ENCODE measurements around the gene SART3. TPM values are rescaled to one million over a fixed set of nuclear protein-coding genes. Genes with fewer than 3 reads are reported as not detected.
"Not testable (repeated sequence)": the region's sequence is repeated elsewhere in the genome, so short reads cannot be mapped to it uniquely, and the experiment has no call there.

The SART3 gene
- total RNA-seq, 1 donor from 2014 or later = 40.3 TPM

- Histone ChIP-seq H3K36me3 (ENCODE audit: control insufficient read depth, insufficient read depth, low read length) (no peaks in the 10 kb centered on the region), H3K27me3 (ENCODE audit: control insufficient read depth, insufficient read depth, low read length) (no peaks in the 10 kb centered on the region), H3K4me3 (ENCODE audit: low read depth, low read length) (no peak overlapping the region)
- peak; percentile 59 for TF ChIP-seq CTCF (IDR thresholded peaks at IDR 0.05; ENCODE audit: insufficient read depth, low read length, poor library complexity, severe bottlenecking)
- DNase-seq (ENCODE audit: low read depth) = no peak
Observed at GRCh38 chr12:108495054-108495453, 65.9 kb downstream of the SART3 start.

- no peak for TF ChIP-seq CTCF (IDR thresholded peaks at IDR 0.05; ENCODE audit: insufficient read depth, low read length, poor library complexity, severe bottlenecking)
- no peak overlapping the region for H3K4me3 ChIP-seq (ENCODE audit: low read depth, low read length)
Observed at GRCh38 chr12:108491256-108491655, 69.7 kb downstream of the SART3 start.

GRCh38 chr12:108487029-108487428, 73.9 kb downstream of the SART3 start:
- H3K36me3 ChIP-seq (ENCODE audit: control insufficient read depth, insufficient read depth, low read length); DNase-seq (ENCODE audit: low read depth); H3K27me3 ChIP-seq (ENCODE audit: control insufficient read depth, insufficient read depth, low read length); H3K4me3 ChIP-seq (ENCODE audit: low read depth, low read length): not testable (repeated sequence)

More at GRCh38 chr12:108491256-108491655, 69.7 kb downstream of the SART3 start:
- Histone ChIP-seq H3K36me3 (ENCODE audit: control insufficient read depth, insufficient read depth, low read length) (no peaks in the 10 kb centered on the region), H3K27me3 (ENCODE audit: control insufficient read depth, insufficient read depth, low read length) (no peaks in the 10 kb centered on the region)
- DNase-seq (ENCODE audit: low read depth) = no peak

GRCh38 chr12:108485371-108485770, 75.6 kb downstream of the SART3 start:
- not testable (repeated sequence) for H3K27me3 ChIP-seq (ENCODE audit: control insufficient read depth, insufficient read depth, low read length); H3K4me3 ChIP-seq (ENCODE audit: low read depth, low read length); H3K36me3 ChIP-seq (ENCODE audit: control insufficient read depth, insufficient read depth, low read length); DNase-seq (ENCODE audit: low read depth)

GRCh38 chr12:108484845-108485244, 76.1 kb downstream of the SART3 start:
- Histone ChIP-seq H3K27me3 (ENCODE audit: control insufficient read depth, insufficient read depth, low read length) (no peaks in the 10 kb centered on the region), H3K4me3 (ENCODE audit: low read depth, low read length) (no peak overlapping the region), H3K36me3 (ENCODE audit: control insufficient read depth, insufficient read depth, low read length) (no peaks in the 10 kb centered on the region)
- no peak for DNase-seq (ENCODE audit: low read depth)
- no peak for TF ChIP-seq CTCF (IDR thresholded peaks at IDR 0.05; ENCODE audit: insufficient read depth, low read length, poor library complexity, severe bottlenecking)

GRCh38 chr12:108484431-108484830, 76.5 kb downstream of the SART3 start:
- no peaks in the 10 kb centered on the region for H3K36me3 ChIP-seq (ENCODE audit: control insufficient read depth, insufficient read depth, low read length)
- TF ChIP-seq CTCF (IDR thresholded peaks at IDR 0.05; ENCODE audit: insufficient read depth, low read length, poor library complexity, severe bottlenecking) = no peak
- DNase-seq (ENCODE audit: low read depth) = no peak
- H3K27me3 ChIP-seq (ENCODE audit: control insufficient read depth, insufficient read depth, low read length) = no peaks in the 10 kb centered on the region
- H3K4me3 ChIP-seq (ENCODE audit: low read depth, low read length) = no peak overlapping the region

- no peaks in the 10 kb centered on the region for H3K36me3 ChIP-seq (ENCODE audit: control insufficient read depth, insufficient read depth, low read length)
- DNase-seq (ENCODE audit: low read depth) = no peak
- H3K27me3 ChIP-seq (ENCODE audit: control insufficient read depth, insufficient read depth, low read length) = no peaks in the 10 kb centered on the region
- H3K4me3 ChIP-seq (ENCODE audit: low read depth, low read length) = no peak overlapping the region
- no peak for TF ChIP-seq CTCF (IDR thresholded peaks at IDR 0.05; ENCODE audit: insufficient read depth, low read length, poor library complexity, severe bottlenecking)
Observed at GRCh38 chr12:108483213-108484059, 77.5 kb downstream of the SART3 start.

All from kidney epithelial cell (primary cell).